PFSK-1 (cell line): ENCODE data around the gene ADAMTS14.

ENCODE experiments used
- SIN3A ChIP-seq: IDR thresholded peaks from 2 replicates; pipeline ENCODE4 v1.6.1; 2012; ENCODE audit warnings: mild to moderate bottlenecking, low read length, moderate library complexity, borderline replicate concordance; ENCODE audit not compliant: insufficient read depth
- TAF1 ChIP-seq: IDR thresholded peaks from 2 replicates; pipeline ENCODE4 v1.6.1; 2012; ENCODE audit warnings: low read length, control low read depth, borderline replicate concordance; ENCODE audit not compliant: insufficient read depth

GRCh38 chr10:70730955-70731354, 58.6 kb downstream of the ADAMTS14 start:
- TF ChIP-seq TAF1 (no peak), SIN3A (no peak)
